ENCODE data around the gene ARHGEF7.

ARHGEF7 gene

GRCh38 chr13:111291908-111292307 lies 176.8 kb downstream of the ARHGEF7 start:
- H3K4me1 ChIP-seq (ENCODE audit: insufficient read depth, low read length, poor library complexity, severe bottlenecking): peaks cover 11% of the 10 kb centered on the region
- H3K27me3 ChIP-seq (ENCODE audit: insufficient read depth, low read length, poor library complexity, severe bottlenecking): no peaks in the 10 kb centered on the region
- H4K20me1 ChIP-seq (ENCODE audit: insufficient read depth, low read length, poor library complexity, severe bottlenecking): peaks cover 20% of the 10 kb centered on the region
- no peak overlapping the region for H3K4me3 ChIP-seq (ENCODE audit: low read length, poor library complexity, severe bottlenecking)
- no peaks in the 10 kb centered on the region for H3K9me2 ChIP-seq (replicated peaks; ENCODE audit: low read depth, low read length)
- H3K9me3 ChIP-seq (ENCODE audit: insufficient read depth, low read depth, low read length): no peaks in the 10 kb centered on the region
- TF ChIP-seq CTCF (conservative IDR thresholded peaks at IDR 0.05; ENCODE audit: low read length): no peak
- TF ChIP-seq EZH2phosphoT487 (IDR thresholded peaks at IDR 0.05; ENCODE audit: borderline replicate concordance): no peak
- H3K79me2 ChIP-seq (ENCODE audit: insufficient read depth, low read length): no peaks in the 10 kb centered on the region
- H3K9ac ChIP-seq (ENCODE audit: low read depth, low read length, poor library complexity, severe bottlenecking): no peak overlapping the region
- no peak overlapping the region for H2AFZ ChIP-seq (ENCODE audit: low read length)
- H3K4me2 ChIP-seq (ENCODE audit: low read depth, low read length, poor library complexity, severe bottlenecking): no peak overlapping the region
- peaks cover 75% of the 10 kb centered on the region for H3K36me3 ChIP-seq (ENCODE audit: insufficient read depth, low read length)
- no peaks in the 10 kb centered on the region for H3F3A ChIP-seq (ENCODE audit: low read depth)

GRCh38 chr13:111292710-111293485 lies 177.8 kb downstream of the ARHGEF7 start:
- no peak overlapping the region for H3K9ac ChIP-seq (ENCODE audit: low read depth, low read length, poor library complexity, severe bottlenecking)
- no peak overlapping the region for H2AFZ ChIP-seq (ENCODE audit: low read length)
- no peaks in the 10 kb centered on the region for H3K27me3 ChIP-seq (ENCODE audit: insufficient read depth, low read length, poor library complexity, severe bottlenecking)
- no peaks in the 10 kb centered on the region for H3K9me2 ChIP-seq (replicated peaks; ENCODE audit: low read depth, low read length)
- no peaks in the 10 kb centered on the region for H3F3A ChIP-seq (ENCODE audit: low read depth)
- peaks cover 30% of the 10 kb centered on the region for H4K20me1 ChIP-seq (ENCODE audit: insufficient read depth, low read length, poor library complexity, severe bottlenecking)
- TF ChIP-seq CTCF (conservative IDR thresholded peaks at IDR 0.05; ENCODE audit: low read length) (no peak), EZH2phosphoT487 (IDR thresholded peaks at IDR 0.05; ENCODE audit: borderline replicate concordance) (no peak)
- peaks cover 74% of the 10 kb centered on the region for H3K36me3 ChIP-seq (ENCODE audit: insufficient read depth, low read length)
- peaks cover 11% of the 10 kb centered on the region for H3K4me1 ChIP-seq (ENCODE audit: insufficient read depth, low read length, poor library complexity, severe bottlenecking)
- H3K4me2 ChIP-seq (ENCODE audit: low read depth, low read length, poor library complexity, severe bottlenecking): no peak overlapping the region
- H3K9me3 ChIP-seq (ENCODE audit: insufficient read depth, low read depth, low read length): no peaks in the 10 kb centered on the region
- no peaks in the 10 kb centered on the region for H3K79me2 ChIP-seq (ENCODE audit: insufficient read depth, low read length)
- no peak overlapping the region for H3K4me3 ChIP-seq (ENCODE audit: low read length, poor library complexity, severe bottlenecking)

GRCh38 chr13:111295886-111296285 lies 180.8 kb downstream of the ARHGEF7 start:
- peaks cover 35% of the 10 kb centered on the region for H4K20me1 ChIP-seq (ENCODE audit: insufficient read depth, low read length, poor library complexity, severe bottlenecking)
- no peak overlapping the region for H2AFZ ChIP-seq (ENCODE audit: low read length)
- no peak overlapping the region for H3K4me2 ChIP-seq (ENCODE audit: low read depth, low read length, poor library complexity, severe bottlenecking)

More at GRCh38 chr13:111295886-111296285, 180.8 kb downstream of the ARHGEF7 start:
- no peaks in the 10 kb centered on the region for H3K9me3 ChIP-seq (ENCODE audit: insufficient read depth, low read depth, low read length)
- H3F3A ChIP-seq (ENCODE audit: low read depth): no peaks in the 10 kb centered on the region
- peaks cover 11% of the 10 kb centered on the region for H3K4me1 ChIP-seq (ENCODE audit: insufficient read depth, low read length, poor library complexity, severe bottlenecking)
- H3K79me2 ChIP-seq (ENCODE audit: insufficient read depth, low read length): no peaks in the 10 kb centered on the region
- no peak overlapping the region for H3K4me3 ChIP-seq (ENCODE audit: low read length, poor library complexity, severe bottlenecking)
- H3K27me3 ChIP-seq (ENCODE audit: insufficient read depth, low read length, poor library complexity, severe bottlenecking): no peaks in the 10 kb centered on the region
- H3K36me3 ChIP-seq (ENCODE audit: insufficient read depth, low read length): peaks cover 71% of the 10 kb centered on the region; the same call in 1 of the 2 replicates
- H3K9me2 ChIP-seq (replicated peaks; ENCODE audit: low read depth, low read length): no peaks in the 10 kb centered on the region
- no peak overlapping the region for H3K9ac ChIP-seq (ENCODE audit: low read depth, low read length, poor library complexity, severe bottlenecking)
- no peak for TF ChIP-seq CTCF (conservative IDR thresholded peaks at IDR 0.05; ENCODE audit: low read length)
- no peak for TF ChIP-seq EZH2phosphoT487 (IDR thresholded peaks at IDR 0.05; ENCODE audit: borderline replicate concordance)
